ENCODE results near the gene HIVEP1.

Gene HIVEP1
- total RNA-seq: 12.6 to 235 (median 33.0) reads per million in 18 experiments

DNA sequence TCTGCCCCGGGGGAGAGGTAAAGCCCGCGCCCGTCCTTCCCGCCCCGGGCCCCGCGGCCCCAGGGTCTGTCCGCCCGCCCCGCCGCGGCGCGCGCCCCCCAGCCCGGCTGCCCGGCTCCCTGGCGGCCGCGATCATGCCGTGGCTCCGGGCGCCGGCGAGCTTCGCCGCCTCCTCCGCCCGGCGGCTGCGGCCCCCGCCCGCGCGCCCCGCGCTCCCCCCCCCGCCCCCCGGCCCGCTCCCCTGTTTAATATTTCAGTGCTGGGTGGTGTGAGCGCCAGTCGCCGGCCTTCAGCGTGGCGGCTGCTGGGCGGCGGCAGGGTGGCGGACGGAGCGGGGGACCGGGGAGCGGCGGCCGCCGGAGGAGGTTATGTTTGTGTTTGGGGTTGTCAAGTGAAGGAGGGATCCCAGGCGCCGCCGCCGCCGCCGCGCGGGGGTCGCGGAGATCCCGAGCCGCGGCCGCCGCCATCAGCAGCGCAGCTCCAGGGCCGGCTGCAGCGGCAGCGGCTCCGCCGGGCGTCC, at the start of gene HIVEP1:
Gene HIVEP1, plus strand, starts transcription at position 275 of the 520 bp plus-strand sequence. CDS start 3,317 bp downstream, outside the sequence.
- peak in 1 of 2 donors; percentile 35 for DNase-seq

DNA sequence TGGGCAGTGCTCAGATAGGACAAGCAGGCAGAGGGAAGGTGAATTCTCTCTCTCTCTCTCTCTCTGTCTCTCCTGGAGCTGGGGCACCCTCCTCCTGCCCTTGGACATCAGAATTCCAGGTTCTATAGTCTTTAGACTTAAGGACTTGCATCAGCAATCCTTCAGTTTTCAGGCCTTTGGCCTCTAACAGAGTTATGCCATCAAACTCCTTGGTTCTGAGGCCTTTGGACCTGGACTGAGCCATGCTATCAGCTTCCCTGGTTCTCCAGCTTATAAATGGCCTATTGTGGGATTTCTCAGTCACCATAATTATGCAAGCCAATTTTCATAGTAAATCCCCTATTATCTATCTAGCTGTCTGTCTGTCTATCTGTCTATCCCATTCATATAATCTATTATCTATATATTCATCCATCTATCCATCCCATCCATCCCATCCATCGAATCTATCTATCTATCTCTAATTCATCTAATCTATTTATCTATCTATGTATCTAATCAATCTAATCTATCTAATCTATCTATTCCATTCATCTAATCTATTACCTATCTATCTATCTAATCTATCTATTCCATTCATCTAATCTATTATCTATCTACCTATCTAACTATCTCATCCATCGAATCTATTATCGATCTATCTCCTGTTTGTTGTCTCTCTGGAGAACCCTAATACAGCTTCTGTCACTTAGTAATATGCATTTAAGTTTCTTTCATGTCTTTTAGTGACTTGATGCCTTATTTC, 48.2 kb upstream of the HIVEP1 start:
- no peak for DNase-seq

- DNase-seq: no peak
Observed at GRCh38 chr6:11964729-11965335, 47.3 kb upstream of the HIVEP1 start.

- no peak for DNase-seq
Observed at GRCh38 chr6:11965499-11965898, 46.6 kb upstream of the HIVEP1 start.

GRCh38 chr6:11968241-11968806, 43.8 kb upstream of the HIVEP1 start:
- no peak for DNase-seq

- no peak for DNase-seq
Observed at GRCh38 chr6:11969092-11969491, 43.0 kb upstream of the HIVEP1 start.

DNA sequence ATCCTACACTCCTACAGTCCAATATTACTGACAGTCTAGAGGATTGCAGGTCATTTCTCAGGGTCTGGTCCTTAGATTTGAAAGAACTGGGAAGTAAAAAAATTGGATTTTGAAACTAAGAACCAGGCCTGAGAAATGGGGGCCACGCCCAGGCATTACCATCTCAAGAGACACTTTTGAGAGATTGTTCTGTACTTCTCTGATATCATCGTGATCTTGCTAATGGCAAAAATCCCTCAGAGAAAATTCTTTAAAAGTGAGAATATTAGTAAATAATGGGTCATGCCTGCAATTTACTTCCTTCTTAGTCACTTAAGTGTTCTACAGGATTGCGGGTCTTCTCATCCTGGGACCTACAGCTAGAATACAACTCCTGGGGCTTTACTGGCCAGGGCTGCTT, 42.0 kb upstream of the HIVEP1 start:
- DNase-seq: no peak

GRCh38 chr6:11971154-11971553, 41.0 kb upstream of the HIVEP1 start:
- DNase-seq: no peak

GRCh38 chr6:11972270-11972669, 39.8 kb upstream of the HIVEP1 start:
- no peak for DNase-seq

DNA sequence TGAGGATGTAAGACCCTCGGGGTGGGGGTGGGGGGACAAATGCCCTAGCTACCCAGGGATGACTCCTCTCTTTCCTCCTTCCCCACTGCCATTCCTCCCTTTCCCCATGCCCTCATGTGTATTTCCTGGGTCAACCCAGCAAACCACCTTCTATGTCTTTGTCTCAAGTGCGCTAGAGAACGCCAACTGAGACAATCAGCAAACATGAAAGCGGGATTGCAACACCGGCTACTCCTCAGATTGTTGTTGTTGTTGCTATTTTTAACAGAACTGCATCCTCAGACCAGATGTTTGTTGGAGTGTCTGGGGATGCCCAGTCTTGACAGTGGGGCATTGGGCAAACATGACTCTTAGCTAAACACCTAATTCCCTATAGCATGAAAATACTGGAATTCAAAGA, 39.3 kb upstream of the HIVEP1 start:
- DNase-seq: no peak

DNA sequence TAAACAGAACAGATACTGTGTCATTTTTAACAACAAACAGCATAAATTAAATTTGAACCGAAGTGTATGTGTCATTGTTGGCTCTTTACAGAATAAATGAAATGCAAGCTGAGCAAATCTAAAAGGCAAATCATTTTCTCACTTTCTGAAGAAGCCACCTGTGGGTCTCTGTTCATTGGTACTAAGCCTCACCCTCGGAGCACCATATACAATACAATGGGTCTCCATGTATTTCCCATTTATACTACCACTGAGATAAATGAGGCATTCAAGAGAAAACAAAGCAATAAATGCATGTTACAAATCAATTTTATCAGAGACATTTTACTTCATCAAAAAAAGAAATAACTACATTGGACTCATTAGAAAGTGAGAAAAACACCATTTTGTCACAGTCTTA, 38.9 kb upstream of the HIVEP1 start:
- no peak for DNase-seq

DNA sequence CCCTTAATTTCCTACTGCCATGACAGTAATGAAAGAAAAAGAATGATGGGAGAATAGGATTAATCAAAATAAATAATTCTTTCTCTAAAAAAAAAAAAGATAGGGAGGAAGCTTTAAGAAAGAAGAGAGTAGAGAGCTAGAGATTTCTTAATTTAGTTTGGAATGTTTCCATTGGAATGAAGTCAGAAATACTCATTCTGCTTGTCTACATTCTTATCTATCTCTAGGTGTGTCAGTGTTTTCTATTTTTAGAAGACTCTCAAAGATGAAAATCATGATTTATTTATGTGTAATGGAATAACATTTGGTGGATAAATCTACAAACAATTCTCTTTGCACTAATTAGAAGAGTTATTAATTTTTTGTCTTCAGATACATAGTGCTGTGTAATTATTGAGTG, 38.0 kb upstream of the HIVEP1 start:
- no peak for DNase-seq

- DNase-seq: peak; percentile 81 to 87
Observed at GRCh38 chr6:11975353-11975977, 36.6 kb upstream of the HIVEP1 start.

GRCh38 chr6:11976489-11976888, 35.6 kb upstream of the HIVEP1 start:
- no peak for DNase-seq

- DNase-seq: no peak
Observed at GRCh38 chr6:11977193-11977592, 34.9 kb upstream of the HIVEP1 start.

- no peak for DNase-seq
Observed at GRCh38 chr6:11977738-11978137, 34.4 kb upstream of the HIVEP1 start.

GRCh38 chr6:11978169-11978987, 33.7 kb upstream of the HIVEP1 start:
- DNase-seq: peak in 1 of 2 donors; percentile 26

GRCh38 chr6:11979866-11980265, 32.2 kb upstream of the HIVEP1 start:
- no peak for DNase-seq

DNA sequence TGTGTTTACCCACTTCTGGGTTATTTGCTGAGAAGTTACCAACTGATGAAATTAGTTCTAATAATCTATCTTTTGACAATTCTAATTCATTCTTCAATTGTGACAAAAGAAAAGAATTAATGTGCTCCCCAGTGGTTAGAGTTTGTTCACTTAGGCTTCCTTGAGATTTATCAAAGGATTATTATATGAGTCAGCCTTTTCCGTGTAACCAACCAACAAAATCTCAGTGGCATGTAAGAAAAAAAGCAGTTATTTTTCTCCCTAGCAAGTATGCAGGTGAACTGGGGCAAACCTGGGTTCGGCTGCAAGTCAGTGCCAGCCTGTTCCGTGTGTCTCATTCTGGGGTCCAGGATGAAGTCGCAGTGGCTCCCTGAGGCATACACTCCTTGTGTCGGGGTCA, 28.8 kb upstream of the HIVEP1 start:
- DNase-seq: no peak

DNA sequence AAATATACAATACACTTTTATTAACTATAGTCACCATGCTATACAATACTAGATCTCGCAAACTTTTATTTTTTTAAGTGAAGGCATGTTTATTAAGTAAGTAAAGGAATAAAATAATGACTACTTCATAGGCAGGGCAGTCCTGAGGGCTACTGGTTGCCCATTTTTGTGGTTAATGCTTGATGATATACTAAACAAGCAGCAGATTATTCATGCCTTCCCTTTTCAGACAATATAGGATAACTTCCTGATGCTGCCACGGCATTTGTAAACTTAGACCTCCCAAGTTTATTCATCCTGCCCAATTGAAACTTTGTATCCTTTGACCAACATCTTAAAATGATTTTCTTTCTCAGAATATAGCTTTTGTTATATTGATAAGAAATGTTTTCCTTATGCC, 24.7 kb upstream of the HIVEP1 start:
- no peak for DNase-seq

DNA sequence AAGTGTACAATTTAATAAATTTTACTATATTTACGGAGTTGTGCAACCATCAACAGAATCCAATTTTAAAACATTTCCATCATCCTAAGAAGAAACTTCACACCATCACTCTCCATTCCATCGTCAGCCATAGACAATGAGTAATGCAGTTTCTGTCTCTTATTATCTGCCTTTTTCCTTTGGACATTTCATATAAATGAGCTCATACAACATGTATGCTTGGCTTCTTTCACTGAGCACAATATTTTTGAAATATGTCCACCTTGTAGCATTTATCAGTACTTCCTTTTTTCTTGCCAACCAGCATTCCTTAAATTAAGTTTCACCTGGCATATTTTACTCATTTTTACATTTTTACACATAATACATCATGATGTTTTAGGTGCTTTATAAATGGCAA, 22.7 kb upstream of the HIVEP1 start:
- no peak for DNase-seq

GRCh38 chr6:11992086-11992485, 20.0 kb upstream of the HIVEP1 start:
- no peak for DNase-seq

Data from inflammatory macrophage (primary cell).